Breast epithelium (tissue), 3 donors: ENCODE results near the gene CEACAM16.

Experiments
- POLR2A ChIP-seq: fragments of 450-650 bp; IDR thresholded peaks from one replicate; pipeline ENCODE4 v1.6.1; 2016; ENCODE audit warnings: antibody characterized with exemption, mild to moderate bottlenecking, moderate library complexity
- TF ChIP-seq, protein P1 (sequence below), 3 donors: fragments of 450-650 bp; IDR thresholded peaks; one replicate each; pipeline ENCODE4 v1.5.1; 2016 to 2017; ENCODE audit warnings: antibody characterized with exemption in 3 of 3, mild to moderate bottlenecking in 3 of 3, moderate library complexity in 3 of 3

DNA sequence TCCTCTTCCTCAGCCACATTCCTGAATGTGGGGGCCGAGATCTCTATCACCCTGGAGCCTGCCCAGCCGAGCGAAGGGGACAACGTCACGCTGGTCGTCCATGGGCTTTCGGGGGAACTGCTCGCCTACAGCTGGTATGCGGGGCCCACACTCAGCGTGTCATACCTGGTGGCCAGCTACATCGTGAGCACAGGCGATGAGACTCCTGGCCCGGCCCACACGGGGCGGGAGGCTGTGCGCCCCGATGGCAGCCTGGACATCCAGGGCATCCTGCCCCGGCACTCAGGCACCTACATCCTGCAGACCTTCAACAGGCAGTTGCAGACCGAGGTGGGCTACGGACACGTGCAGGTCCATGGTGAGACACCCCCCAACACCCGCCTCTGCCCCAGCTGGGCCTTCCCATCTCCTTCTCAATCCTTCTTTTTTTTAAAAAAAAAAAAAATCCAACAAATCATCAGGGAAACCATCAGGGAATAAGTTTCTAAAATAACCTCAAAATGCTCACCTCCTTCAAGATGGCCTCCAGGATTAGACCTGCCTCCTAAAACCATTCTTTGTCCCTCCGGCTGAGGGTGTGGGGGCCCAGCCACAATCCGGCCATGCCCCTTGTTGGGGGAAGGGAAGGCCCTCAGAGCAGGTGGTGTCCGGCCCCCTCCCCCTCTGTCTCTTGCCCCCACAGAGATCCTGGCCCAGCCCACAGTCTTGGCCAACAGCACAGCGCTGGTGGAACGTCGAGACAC is 4.6 kb downstream of the CEACAM16 start:
- no peak for TF ChIP-seq POLR2A
- TF ChIP-seq, protein P1, sequence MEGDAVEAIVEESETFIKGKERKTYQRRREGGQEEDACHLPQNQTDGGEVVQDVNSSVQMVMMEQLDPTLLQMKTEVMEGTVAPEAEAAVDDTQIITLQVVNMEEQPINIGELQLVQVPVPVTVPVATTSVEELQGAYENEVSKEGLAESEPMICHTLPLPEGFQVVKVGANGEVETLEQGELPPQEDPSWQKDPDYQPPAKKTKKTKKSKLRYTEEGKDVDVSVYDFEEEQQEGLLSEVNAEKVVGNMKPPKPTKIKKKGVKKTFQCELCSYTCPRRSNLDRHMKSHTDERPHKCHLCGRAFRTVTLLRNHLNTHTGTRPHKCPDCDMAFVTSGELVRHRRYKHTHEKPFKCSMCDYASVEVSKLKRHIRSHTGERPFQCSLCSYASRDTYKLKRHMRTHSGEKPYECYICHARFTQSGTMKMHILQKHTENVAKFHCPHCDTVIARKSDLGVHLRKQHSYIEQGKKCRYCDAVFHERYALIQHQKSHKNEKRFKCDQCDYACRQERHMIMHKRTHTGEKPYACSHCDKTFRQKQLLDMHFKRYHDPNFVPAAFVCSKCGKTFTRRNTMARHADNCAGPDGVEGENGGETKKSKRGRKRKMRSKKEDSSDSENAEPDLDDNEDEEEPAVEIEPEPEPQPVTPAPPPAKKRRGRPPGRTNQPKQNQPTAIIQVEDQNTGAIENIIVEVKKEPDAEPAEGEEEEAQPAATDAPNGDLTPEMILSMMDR (IDR thresholded peaks at IDR 0.05): no peak
